ENCODE measurements around the gene AGAP1. TPM values are rescaled to one million over a fixed set of nuclear protein-coding genes. Genes with fewer than 3 reads are reported as not detected.

The AGAP1 gene
- total and polyA plus RNA-seq, 7 donors = 4.2 to 21.6 (median 16.6) TPM

DNA sequence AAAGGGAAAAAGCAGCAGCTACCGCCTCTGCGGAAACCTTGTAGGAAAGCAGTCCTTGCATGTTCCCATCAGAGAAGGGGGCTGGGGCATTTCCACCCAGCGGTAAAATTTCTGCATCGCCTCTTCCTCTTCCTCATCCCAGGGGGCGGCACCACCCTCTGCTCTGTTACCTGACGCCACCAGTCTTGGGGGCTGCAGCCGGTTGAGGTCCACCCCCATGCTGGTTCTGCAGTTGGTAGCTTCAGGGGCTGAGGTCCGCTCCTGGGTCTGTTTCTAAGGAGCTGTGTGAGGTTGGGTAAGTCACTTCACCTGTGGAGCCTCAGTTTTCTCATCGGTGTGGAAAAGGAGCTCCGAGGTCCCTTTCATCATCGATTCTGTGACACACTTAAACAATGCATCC lies 14.2 kb upstream of the AGAP1 start:
- Histone ChIP-seq H3K4me1 (no peaks in the 10 kb centered on the region), H3K27ac (no peak overlapping the region), H3K27me3 (ENCODE audit: insufficient read depth in 3 of 3, low read length in 2 of 3) (peaks cover 0 to 3% (median 0%) of the 10 kb centered on the region in 3 donors), H3K9me3 (no peaks in the 10 kb centered on the region), H3K4me3 (no peak overlapping the region), H3K36me3 (ENCODE audit: insufficient read depth in 1 of 2, low read depth in 1 of 2) (no peaks in the 10 kb centered on the region)
- TF ChIP-seq, protein P1, sequence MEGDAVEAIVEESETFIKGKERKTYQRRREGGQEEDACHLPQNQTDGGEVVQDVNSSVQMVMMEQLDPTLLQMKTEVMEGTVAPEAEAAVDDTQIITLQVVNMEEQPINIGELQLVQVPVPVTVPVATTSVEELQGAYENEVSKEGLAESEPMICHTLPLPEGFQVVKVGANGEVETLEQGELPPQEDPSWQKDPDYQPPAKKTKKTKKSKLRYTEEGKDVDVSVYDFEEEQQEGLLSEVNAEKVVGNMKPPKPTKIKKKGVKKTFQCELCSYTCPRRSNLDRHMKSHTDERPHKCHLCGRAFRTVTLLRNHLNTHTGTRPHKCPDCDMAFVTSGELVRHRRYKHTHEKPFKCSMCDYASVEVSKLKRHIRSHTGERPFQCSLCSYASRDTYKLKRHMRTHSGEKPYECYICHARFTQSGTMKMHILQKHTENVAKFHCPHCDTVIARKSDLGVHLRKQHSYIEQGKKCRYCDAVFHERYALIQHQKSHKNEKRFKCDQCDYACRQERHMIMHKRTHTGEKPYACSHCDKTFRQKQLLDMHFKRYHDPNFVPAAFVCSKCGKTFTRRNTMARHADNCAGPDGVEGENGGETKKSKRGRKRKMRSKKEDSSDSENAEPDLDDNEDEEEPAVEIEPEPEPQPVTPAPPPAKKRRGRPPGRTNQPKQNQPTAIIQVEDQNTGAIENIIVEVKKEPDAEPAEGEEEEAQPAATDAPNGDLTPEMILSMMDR (IDR thresholded peaks at IDR 0.05) = no peak
- DNase-seq (no peak), ATAC-seq (no peak)
- WGBS, 3 donors = 73 to 84% (median 82%) methylated on average over 11 of the region's 11 CpGs
- intact Hi-C loops (cut with DNase I) = no loop called here

DNA sequence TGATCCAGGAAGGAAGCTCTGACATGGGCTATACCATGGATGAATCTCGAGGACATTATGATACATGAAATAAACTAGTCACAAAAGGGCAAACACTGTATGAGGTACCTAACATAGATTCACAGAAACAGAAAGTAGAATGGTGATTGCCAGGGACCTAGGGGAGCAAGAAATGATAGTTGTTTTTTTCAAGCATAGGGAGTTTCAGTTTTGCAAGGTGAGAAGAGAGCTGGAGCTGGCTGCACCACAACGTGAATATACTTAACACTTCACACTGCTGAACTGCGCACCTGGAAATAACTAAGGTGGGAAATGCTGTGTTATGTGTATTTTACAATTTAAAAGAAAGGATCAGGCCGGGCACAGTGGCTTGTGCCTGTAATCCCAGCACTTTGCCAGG lies 13.2 kb upstream of the AGAP1 start:
- ATAC-seq = no peak
- Histone ChIP-seq H3K4me1 (no peaks in the 10 kb centered on the region), H3K36me3 (ENCODE audit: insufficient read depth in 1 of 2, low read depth in 1 of 2) (no peaks in the 10 kb centered on the region), H3K27me3 (ENCODE audit: insufficient read depth in 3 of 3, low read length in 2 of 3) (peaks cover 0 to 3% (median 0%) of the 10 kb centered on the region in 3 donors), H3K9me3 (no peaks in the 10 kb centered on the region), H3K27ac (no peak overlapping the region), H3K4me3 (no peak overlapping the region)
- WGBS, 3 donors = 85 to 93% (median 90%) methylated on average over 4 of the region's 4 CpGs
- TF ChIP-seq, protein P1 (IDR thresholded peaks at IDR 0.05) = no peak
- no peak for DNase-seq
- intact Hi-C loops (cut with DNase I) = no loop called here

DNA sequence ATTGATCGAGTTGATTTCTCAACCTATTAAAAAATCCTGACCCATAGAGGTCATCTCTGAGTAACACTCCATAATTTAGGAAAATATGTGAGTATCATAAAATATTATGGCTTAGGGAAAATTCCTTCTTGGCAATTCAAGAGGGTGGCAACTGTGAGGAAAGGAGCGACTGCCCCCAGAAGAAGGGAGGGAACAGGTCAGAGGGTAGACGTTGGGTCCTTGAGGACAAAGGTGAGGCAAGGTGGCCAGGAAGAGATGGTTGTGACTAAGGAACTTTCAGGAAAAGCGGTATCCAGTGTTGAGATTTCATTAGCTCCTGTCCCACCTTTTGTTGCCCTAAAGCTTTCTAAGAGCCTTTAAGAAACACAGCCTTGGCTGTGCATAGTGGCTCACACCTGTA lies 10.5 kb upstream of the AGAP1 start:
- no peak for ATAC-seq
- intact Hi-C loops (cut with DNase I) = no loop called here
- Histone ChIP-seq H3K9me3 (peaks cover 5% of the 10 kb centered on the region), H3K4me3 (no peak overlapping the region), H3K27ac (no peak overlapping the region), H3K4me1 (no peaks in the 10 kb centered on the region), H3K27me3 (ENCODE audit: insufficient read depth in 3 of 3, low read length in 2 of 3) (peaks cover 0 to 2% (median 0%) of the 10 kb centered on the region in 3 donors), H3K36me3 (ENCODE audit: insufficient read depth in 1 of 2, low read depth in 1 of 2) (no peaks in the 10 kb centered on the region)
- 58 to 70% (median 66%) methylated on average over 4 of the region's 4 CpGs for WGBS, 3 donors
- DNase-seq = no peak
- TF ChIP-seq, protein P1 (IDR thresholded peaks at IDR 0.05) = no peak

DNA sequence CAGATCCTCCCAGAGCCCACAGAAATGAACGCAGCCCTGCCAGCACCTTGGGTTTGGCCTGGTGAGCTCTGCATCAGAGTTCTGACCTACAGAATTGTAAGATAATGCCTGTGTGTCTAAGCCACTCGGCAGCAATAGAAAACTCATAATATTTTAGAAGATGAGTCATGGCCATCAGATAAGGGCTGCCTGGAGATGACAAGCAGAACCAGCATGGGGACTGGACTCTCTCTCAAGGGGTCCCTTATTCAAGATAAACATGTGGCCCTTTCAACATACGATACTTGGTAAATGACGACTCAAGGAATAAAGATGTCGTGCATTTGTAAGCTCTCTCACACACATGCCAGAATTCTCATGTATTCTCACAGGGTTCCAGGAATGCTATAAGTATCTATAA lies 8.5 kb upstream of the AGAP1 start:
- TF ChIP-seq, protein P1 (IDR thresholded peaks at IDR 0.05) = no peak
- H3K4me1 ChIP-seq = no peaks in the 10 kb centered on the region
- H3K27me3 ChIP-seq (ENCODE audit: insufficient read depth in 3 of 3, low read length in 2 of 3) = peaks cover 0 to 2% (median 0%) of the 10 kb centered on the region in 3 donors
- H3K9me3 ChIP-seq = peaks cover 9% of the 10 kb centered on the region
- H3K27ac ChIP-seq = no peak overlapping the region
- WGBS, 3 donors = 76 to 81% (median 80%) methylated on average over 5 of the region's 5 CpGs
- no peak overlapping the region for H3K4me3 ChIP-seq
- DNase-seq = no peak
- no peaks in the 10 kb centered on the region for H3K36me3 ChIP-seq (ENCODE audit: insufficient read depth in 1 of 2, low read depth in 1 of 2)
- ATAC-seq = no peak
- intact Hi-C loops (cut with DNase I) = no loop called here

DNA sequence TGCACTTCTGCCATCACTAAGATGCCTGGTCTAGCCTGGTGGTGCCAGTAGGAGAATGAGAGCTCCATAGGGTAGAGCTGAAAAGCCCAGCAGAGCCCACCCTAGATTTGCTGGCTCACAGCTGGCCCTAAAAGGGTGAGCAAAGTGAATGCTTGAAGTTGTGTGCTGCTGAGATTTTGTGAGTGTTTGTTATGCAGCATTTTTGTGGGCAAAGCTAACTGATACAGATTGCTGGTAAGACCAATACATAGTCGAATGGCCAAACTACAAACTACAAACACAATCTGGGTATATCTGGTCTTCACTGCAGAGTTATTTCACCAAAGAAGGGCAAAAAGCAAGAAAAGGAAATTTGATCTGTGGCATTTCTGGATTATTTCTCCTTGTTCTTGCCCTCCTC lies 7.1 kb upstream of the AGAP1 start:
- WGBS, 3 donors = 88 to 100% (median 89%) methylated on average over 1 of the region's 1 CpG
- Histone ChIP-seq H3K4me3 (no peak overlapping the region), H3K27me3 (ENCODE audit: insufficient read depth in 3 of 3, low read length in 2 of 3) (peaks cover 0 to 2% (median 0%) of the 10 kb centered on the region in 3 donors), H3K36me3 (ENCODE audit: insufficient read depth in 1 of 2, low read depth in 1 of 2) (no peaks in the 10 kb centered on the region), H3K9me3 (peaks cover 10% of the 10 kb centered on the region), H3K4me1 (no peaks in the 10 kb centered on the region), H3K27ac (no peak overlapping the region)
- ATAC-seq (no peak), DNase-seq (no peak)
- intact Hi-C loops (cut with DNase I) = no loop called here
- TF ChIP-seq, protein P1 (IDR thresholded peaks at IDR 0.05) = no peak
